ENCODE results near the gene CLBA1.

DNA sequence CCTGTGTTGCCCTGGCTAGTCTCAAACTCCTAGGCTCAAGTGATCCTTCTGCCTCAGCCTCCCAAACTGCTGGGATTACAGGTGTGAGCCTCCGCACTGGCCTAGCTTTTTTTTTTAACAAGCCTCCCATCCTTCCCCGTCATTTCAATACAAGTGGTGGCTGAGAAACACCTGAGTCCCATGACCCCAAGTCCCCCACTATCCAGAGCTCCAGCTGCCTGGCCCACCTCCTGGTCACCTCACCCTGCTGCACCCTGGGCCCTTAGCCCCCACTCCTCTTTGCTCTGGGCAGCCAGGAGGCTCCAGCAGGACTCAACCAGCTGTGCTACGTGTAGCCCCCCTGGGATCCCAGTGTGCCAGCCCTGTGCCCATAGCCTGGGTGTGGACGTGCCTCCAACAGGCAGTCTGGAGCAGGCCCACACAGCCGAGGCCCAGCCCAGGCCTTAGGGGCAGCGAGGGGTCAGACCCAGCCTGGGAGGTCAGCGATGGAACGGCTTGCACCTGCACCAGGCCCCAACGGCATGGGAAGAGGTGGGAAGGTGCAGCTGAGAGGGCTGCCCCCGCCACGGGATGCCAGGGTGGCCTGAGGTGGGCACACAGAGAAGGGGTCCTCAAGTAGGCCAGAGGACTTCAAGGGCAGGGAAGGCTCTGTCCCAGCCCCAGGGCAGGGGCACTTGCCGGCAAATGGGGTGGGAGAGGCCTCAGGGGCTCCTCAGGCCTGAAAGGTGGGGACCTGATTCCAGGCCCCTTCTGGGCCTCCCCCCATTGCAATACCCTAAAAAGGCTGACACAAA, 13.9 kb upstream of the CLBA1 start:
- TF ChIP-seq, protein P1, sequence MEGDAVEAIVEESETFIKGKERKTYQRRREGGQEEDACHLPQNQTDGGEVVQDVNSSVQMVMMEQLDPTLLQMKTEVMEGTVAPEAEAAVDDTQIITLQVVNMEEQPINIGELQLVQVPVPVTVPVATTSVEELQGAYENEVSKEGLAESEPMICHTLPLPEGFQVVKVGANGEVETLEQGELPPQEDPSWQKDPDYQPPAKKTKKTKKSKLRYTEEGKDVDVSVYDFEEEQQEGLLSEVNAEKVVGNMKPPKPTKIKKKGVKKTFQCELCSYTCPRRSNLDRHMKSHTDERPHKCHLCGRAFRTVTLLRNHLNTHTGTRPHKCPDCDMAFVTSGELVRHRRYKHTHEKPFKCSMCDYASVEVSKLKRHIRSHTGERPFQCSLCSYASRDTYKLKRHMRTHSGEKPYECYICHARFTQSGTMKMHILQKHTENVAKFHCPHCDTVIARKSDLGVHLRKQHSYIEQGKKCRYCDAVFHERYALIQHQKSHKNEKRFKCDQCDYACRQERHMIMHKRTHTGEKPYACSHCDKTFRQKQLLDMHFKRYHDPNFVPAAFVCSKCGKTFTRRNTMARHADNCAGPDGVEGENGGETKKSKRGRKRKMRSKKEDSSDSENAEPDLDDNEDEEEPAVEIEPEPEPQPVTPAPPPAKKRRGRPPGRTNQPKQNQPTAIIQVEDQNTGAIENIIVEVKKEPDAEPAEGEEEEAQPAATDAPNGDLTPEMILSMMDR (IDR thresholded peaks at IDR 0.05): no peak
- no peak for TF ChIP-seq POLR2A (IDR thresholded peaks at IDR 0.05)

Data from testis (tissue), 2 donors.